Stimulated activated CD8-positive, alpha-beta memory T cell treated with anti-CD3 and anti-CD28 coated beads, Interleukin-12 subunit alpha, Interleukin-12 subunit beta, amount 100 ng/mL, for 24 hours (primary cell): ENCODE results near the gene CNTN4.

Experiments
- DNase-seq: peaks from one replicate; pipeline ENCODE4 v3.0.0-alpha.2; 2020; ENCODE audit errors: extremely low read depth

CNTN4 gene

GRCh38 chr3:3089017-3089416 lies 990.4 kb downstream of the CNTN4 start:
- no peak for DNase-seq

GRCh38 chr3:3097958-3098357 lies 999.3 kb downstream of the CNTN4 start:
- DNase-seq, result no peak

GRCh38 chr3:3101660-3102458 lies 1003.2 kb downstream of the CNTN4 start:
- no peak for DNase-seq

GRCh38 chr3:3102751-3103150 lies 1004.1 kb downstream of the CNTN4 start:
- DNase-seq, result no peak

- no peak for DNase-seq
Measured at GRCh38 chr3:3105246-3105645, 1006.6 kb downstream of the CNTN4 start.

- DNase-seq, result no peak
Measured at GRCh38 chr3:3105815-3106214, 1007.1 kb downstream of the CNTN4 start.

- no peak for DNase-seq
Measured at GRCh38 chr3:3107181-3107580, 1008.5 kb downstream of the CNTN4 start.
